Activated T-cell treated with anti-CD3 and anti-CD28 coated beads, Interleukin-2, amount 50 U/mL, for 4 hours (primary cell): ENCODE measurements around the gene SLC44A4. TPM values are rescaled to one million over a fixed set of nuclear protein-coding genes. Genes with fewer than 3 reads are reported as not detected.
"Not testable (repeated sequence)": the region's sequence is repeated elsewhere in the genome, so short reads cannot be mapped to it uniquely, and the experiment has no call there.

ENCODE experiments used
- ATAC-seq, 2 donors: fragments of 200-7000 bp; cut with Tn5 transposase; one replicate each; pipeline ENCODE4 v1.10.0; 2021
- DNase-seq: peaks from one replicate; pipeline ENCODE4 v3.0.0-alpha.2; 2020
- H3K27me3 Mint-ChIP-seq: one replicate; pipeline ENCODE4 v1.8.0; 2021; ENCODE audit warnings: low read depth, mixed read lengths
- H3K36me3 Mint-ChIP-seq: one replicate; pipeline ENCODE4 v1.8.0; 2022; ENCODE audit warnings: mixed read lengths; ENCODE audit not compliant: insufficient read depth
- H3K4me1 Mint-ChIP-seq: one replicate; pipeline ENCODE4 v1.8.0; 2021; ENCODE audit warnings: low read depth, mixed read lengths
- H3K4me3 Mint-ChIP-seq: one replicate; pipeline ENCODE4 v1.8.0; 2021; ENCODE audit warnings: mild to moderate bottlenecking, moderate library complexity, mixed read lengths
- H3K9me3 Mint-ChIP-seq: one replicate; pipeline ENCODE4 v1.8.0; 2021; ENCODE audit warnings: mixed read lengths
- total RNA-seq, 3 donors: library from RNA; stranded (reverse); gene quantifications; one replicate each; pipeline ENCODE4 v1.2.1, GENCODE V29; 2021

The SLC44A4 gene
- under 1 TPM; 0.13 to 0.60 (median 0.20) TPM for total RNA-seq

DNA sequence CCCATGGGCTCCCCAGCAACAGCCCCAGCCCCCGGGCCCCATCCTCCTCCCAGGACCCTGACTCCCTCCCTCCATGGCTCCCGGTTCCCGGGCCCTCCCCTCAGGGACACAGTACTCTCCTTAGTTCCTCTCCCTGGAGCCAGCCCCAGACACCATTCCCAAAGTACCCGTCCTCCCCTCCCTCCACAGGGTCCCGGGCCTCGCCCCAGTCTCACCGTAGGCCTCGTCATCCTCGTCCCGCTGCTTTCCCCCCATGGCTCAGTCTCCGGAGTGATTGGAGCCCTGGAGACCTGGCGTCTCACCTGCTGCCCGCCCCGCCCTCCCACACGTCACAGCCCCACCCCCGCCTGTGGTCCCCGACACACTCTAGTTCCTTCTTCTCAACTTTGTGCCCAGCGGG lies at the start of gene SLC44A4:
Gene SLC44A4, minus strand, starts transcription at position 272 of the 400 bp plus-strand sequence. Its CDS starts 17 bp downstream, at position 255.
- no peak within 1 kb of the TSS for H3K4me3 Mint-ChIP-seq
- H3K27me3 Mint-ChIP-seq = no peaks in the 10 kb centered on the region
- no peaks in the 10 kb centered on the region for H3K9me3 Mint-ChIP-seq
- DNase-seq = no peak
- ATAC-seq = peak in 1 of 2 donors; percentile 11
- H3K36me3 Mint-ChIP-seq = peaks cover 24% of the 10 kb centered on the region
- peaks cover 2% of the 10 kb centered on the region for H3K4me1 Mint-ChIP-seq

DNA sequence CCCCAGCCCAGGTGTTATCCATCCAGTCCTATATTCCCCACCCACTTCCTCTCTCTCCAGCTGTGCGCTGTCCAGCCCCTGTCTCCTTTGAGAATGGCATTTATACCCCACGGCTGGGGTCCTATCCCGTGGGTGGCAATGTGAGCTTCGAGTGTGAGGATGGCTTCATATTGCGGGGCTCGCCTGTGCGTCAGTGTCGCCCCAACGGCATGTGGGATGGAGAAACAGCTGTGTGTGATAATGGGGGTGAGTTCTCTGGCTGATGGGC lies 49.8 kb upstream of the SLC44A4 start:
- no peak for ATAC-seq
- Mint-ChIP-seq H3K36me3 (no peaks in the 10 kb centered on the region), H3K9me3 (no peaks in the 10 kb centered on the region), H3K27me3 (peaks cover 3% of the 10 kb centered on the region), H3K4me3 (no peak overlapping the region), H3K4me1 (no peaks in the 10 kb centered on the region)
- DNase-seq = no peak

- H3K27me3 Mint-ChIP-seq = peaks cover 3% of the 10 kb centered on the region
- no peaks in the 10 kb centered on the region for H3K4me1 Mint-ChIP-seq
- no peak overlapping the region for H3K4me3 Mint-ChIP-seq
- no peaks in the 10 kb centered on the region for H3K36me3 Mint-ChIP-seq
- no peak for ATAC-seq
- DNase-seq = no peak
- no peaks in the 10 kb centered on the region for H3K9me3 Mint-ChIP-seq
These were observed 49.3 kb upstream of the SLC44A4 start for GRCh38 chr6:31927863-31928671.

DNA sequence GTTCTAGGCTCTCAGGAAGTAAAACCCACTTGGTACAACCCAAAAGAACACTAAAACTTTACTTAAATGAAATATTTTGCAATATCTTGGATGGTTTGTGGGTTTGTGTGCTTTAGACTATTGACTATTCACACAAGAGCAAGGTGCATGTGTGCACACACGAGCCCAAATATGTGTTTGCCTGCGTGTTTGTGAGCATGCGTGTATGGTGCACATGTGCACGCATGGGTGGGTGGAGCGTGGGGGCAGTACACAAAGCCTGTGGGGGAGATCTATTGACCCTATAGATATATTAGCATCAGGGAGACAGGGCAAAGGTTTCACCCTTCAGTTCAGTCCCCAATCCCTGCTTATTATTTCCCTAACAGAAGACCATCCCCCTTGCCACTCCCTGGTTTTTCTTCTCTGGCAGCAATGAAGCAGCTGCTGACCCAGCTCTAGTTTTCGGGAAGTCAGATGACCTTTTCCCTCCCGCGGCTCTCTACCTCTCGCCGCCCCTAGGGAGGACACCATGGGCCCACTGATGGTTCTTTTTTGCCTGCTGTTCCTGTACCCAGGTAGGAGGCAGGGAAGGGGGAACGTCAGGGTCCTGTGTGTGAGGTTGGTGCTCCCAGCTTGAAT lies 48.6 kb upstream of the SLC44A4 start, which contains the start of gene C2:
Gene C2, plus strand, starts transcription at position 476 of the 621 bp plus-strand sequence. Its CDS starts 36 bp downstream, at position 512.
- Mint-ChIP-seq H3K4me3 (no peak within 1 kb of the TSS), H3K27me3 (no peaks in the 10 kb centered on the region), H3K4me1 (no peaks in the 10 kb centered on the region), H3K36me3 (no peaks in the 10 kb centered on the region), H3K9me3 (no peaks in the 10 kb centered on the region)
- DNase-seq (no peak), ATAC-seq (no peak)

- Mint-ChIP-seq H3K4me3 (no peak overlapping the region), H3K36me3 (no peaks in the 10 kb centered on the region), H3K9me3 (no peaks in the 10 kb centered on the region), H3K27me3 (no peaks in the 10 kb centered on the region), H3K4me1 (no peaks in the 10 kb centered on the region)
- peak in 1 of 2 donors; percentile 30 for ATAC-seq
- DNase-seq = no peak
These were observed 44.1 kb upstream of the SLC44A4 start for GRCh38 chr6:31922942-31923341.

- Mint-ChIP-seq H3K9me3 (no peaks in the 10 kb centered on the region), H3K27me3 (peaks cover 3% of the 10 kb centered on the region), H3K36me3 (no peaks in the 10 kb centered on the region), H3K4me1 (no peaks in the 10 kb centered on the region), H3K4me3 (no peak overlapping the region)
- DNase-seq (no peak), ATAC-seq (no peak)
These were observed 42.0 kb upstream of the SLC44A4 start for GRCh38 chr6:31920811-31921210.

- no peaks in the 10 kb centered on the region for H3K4me1 Mint-ChIP-seq
These were observed 41.0 kb upstream of the SLC44A4 start for GRCh38 chr6:31919624-31920303.

GRCh38 chr6:31918069-31918720 lies 39.4 kb upstream of the SLC44A4 start:
- peaks cover 6% of the 10 kb centered on the region for H3K27me3 Mint-ChIP-seq
- DNase-seq (no peak), ATAC-seq (no peak)
- H3K4me3 Mint-ChIP-seq = no peak overlapping the region
- H3K9me3 Mint-ChIP-seq = no peaks in the 10 kb centered on the region
- H3K36me3 Mint-ChIP-seq = no peaks in the 10 kb centered on the region
- no peaks in the 10 kb centered on the region for H3K4me1 Mint-ChIP-seq

More at GRCh38 chr6:31919624-31920303, 41.0 kb upstream of the SLC44A4 start:
- Mint-ChIP-seq H3K9me3 (no peaks in the 10 kb centered on the region), H3K4me3 (no peak overlapping the region), H3K27me3 (peaks cover 6% of the 10 kb centered on the region), H3K36me3 (no peaks in the 10 kb centered on the region)
- DNase-seq = no peak
- no peak for ATAC-seq

GRCh38 chr6:31915756-31916155 lies 37.0 kb upstream of the SLC44A4 start:
- peaks cover 2% of the 10 kb centered on the region for H3K4me1 Mint-ChIP-seq
- no peak overlapping the region for H3K4me3 Mint-ChIP-seq
- no peaks in the 10 kb centered on the region for H3K36me3 Mint-ChIP-seq
- no peaks in the 10 kb centered on the region for H3K9me3 Mint-ChIP-seq
- peaks cover 7% of the 10 kb centered on the region for H3K27me3 Mint-ChIP-seq
- DNase-seq (no peak), ATAC-seq (no peak)

- Mint-ChIP-seq H3K36me3 (no peaks in the 10 kb centered on the region), H3K27me3 (peaks cover 7% of the 10 kb centered on the region), H3K9me3 (no peaks in the 10 kb centered on the region), H3K4me1 (peaks cover 3% of the 10 kb centered on the region), H3K4me3 (no peak overlapping the region)
- no peak for DNase-seq
- ATAC-seq = no peak
These were observed 36.6 kb upstream of the SLC44A4 start for GRCh38 chr6:31915351-31915750.

GRCh38 chr6:31911826-31912585 lies 33.2 kb upstream of the SLC44A4 start:
- H3K36me3 Mint-ChIP-seq = no peaks in the 10 kb centered on the region
- DNase-seq = no peak
- H3K27me3 Mint-ChIP-seq = peaks cover 13% of the 10 kb centered on the region
- no peak overlapping the region for H3K4me3 Mint-ChIP-seq
- H3K9me3 Mint-ChIP-seq = no peaks in the 10 kb centered on the region
- no peak for ATAC-seq
- H3K4me1 Mint-ChIP-seq = peaks cover 7% of the 10 kb centered on the region

DNA sequence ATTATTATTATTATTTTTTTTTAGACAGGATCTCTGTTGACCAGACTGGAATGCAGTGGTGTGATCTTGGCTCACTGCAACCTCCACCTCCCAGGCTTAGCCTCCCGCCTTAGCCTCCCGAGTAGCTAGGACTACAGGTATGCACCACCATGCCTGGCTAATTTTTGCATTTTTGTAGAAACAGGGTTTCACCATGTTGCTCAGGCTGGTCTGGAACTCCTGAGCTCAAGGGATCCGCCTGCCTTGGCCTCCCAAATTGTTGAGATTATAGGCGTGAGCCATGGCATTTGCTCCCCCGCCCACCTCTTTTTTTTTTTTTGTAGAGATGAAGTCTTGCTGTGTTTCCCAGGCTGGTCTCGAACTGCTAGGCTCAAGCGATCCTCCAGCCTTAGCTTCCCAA lies 30.5 kb upstream of the SLC44A4 start:
- not testable (repeated sequence) for H3K4me1 Mint-ChIP-seq, H3K36me3 Mint-ChIP-seq, H3K9me3 Mint-ChIP-seq, H3K4me3 Mint-ChIP-seq, ATAC-seq, DNase-seq
- peaks cover 11% of the 10 kb centered on the region for H3K27me3 Mint-ChIP-seq

- DNase-seq (no peak), ATAC-seq (peak; percentile 51 to 54)
- Mint-ChIP-seq H3K4me1 (peaks cover 7% of the 10 kb centered on the region), H3K36me3 (no peaks in the 10 kb centered on the region), H3K9me3 (no peaks in the 10 kb centered on the region), H3K4me3 (no peak overlapping the region), H3K27me3 (peaks cover 11% of the 10 kb centered on the region)
These were observed 30.0 kb upstream of the SLC44A4 start for GRCh38 chr6:31908791-31909190.

DNA sequence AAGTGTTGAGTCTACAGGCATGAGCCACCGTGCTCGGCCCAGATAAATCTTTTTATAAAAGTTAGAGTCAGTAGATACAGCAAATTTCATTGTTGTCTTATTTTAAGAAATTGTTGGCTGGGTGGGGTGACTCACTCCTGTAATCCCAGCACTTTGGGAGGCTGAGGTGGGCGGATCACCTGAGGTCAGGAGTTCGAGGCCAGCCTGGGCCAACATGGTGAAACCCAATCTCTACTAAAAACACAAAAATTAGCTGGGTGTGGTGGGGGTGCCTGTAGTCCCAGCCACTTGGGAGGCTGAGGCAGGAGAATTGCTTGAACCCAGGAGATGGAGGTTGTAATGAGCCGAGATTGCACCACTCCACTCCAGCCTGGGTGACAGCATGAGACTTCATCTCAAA lies 29.5 kb upstream of the SLC44A4 start:
- not testable (repeated sequence) for H3K9me3 Mint-ChIP-seq, ATAC-seq, H3K4me3 Mint-ChIP-seq, DNase-seq, H3K36me3 Mint-ChIP-seq, H3K4me1 Mint-ChIP-seq
- H3K27me3 Mint-ChIP-seq = peaks cover 11% of the 10 kb centered on the region
